HepG2 (cell line): ENCODE data around the gene PPP2R2D.

Experiments
- FOXJ3 ChIP-seq: sonication (generic); formaldehyde crosslinking; IDR thresholded peaks from 2 replicates; pipeline ENCODE4 v1.4.0; 2020; ENCODE audit warnings: missing genetic modification reagents, mild to moderate bottlenecking, borderline replicate concordance
- HNRNPUL1 ChIP-seq: fragments of 200-400 bp; formaldehyde crosslinking; IDR thresholded peaks from 2 replicates; pipeline ENCODE4 v1.6.1; 2017; ENCODE audit warnings: low read depth, mild to moderate bottlenecking, low read length, moderate library complexity
- NFE2 ChIP-seq: sonication (generic); formaldehyde crosslinking; IDR thresholded peaks from 2 replicates; pipeline ENCODE4 v1.4.0; 2020; ENCODE audit warnings: missing genetic modification reagents
- NR3C1 ChIP-seq: sonication (generic); formaldehyde crosslinking; IDR thresholded peaks from 2 replicates; pipeline ENCODE4 v1.4.0; 2020; ENCODE audit warnings: missing genetic modification reagents
- ZNF644 ChIP-seq: IDR thresholded peaks from 2 replicates; pipeline ENCODE4 v1.6.1; 2016; ENCODE audit warnings: low read depth
- ZNF766 ChIP-seq: sonication (generic); formaldehyde crosslinking; IDR thresholded peaks from 2 replicates; pipeline ENCODE4 v1.5.0; 2020; ENCODE audit warnings: missing genetic modification reagents, borderline replicate concordance
- TF ChIP-seq, protein P1 (sequence below): sonication (generic); formaldehyde crosslinking; IDR thresholded peaks from 2 replicates; pipeline ENCODE4 v1.4.0; 2020; ENCODE audit warnings: missing genetic modification reagents
- TF ChIP-seq, protein P2 (sequence below): sonication (generic); formaldehyde crosslinking; IDR thresholded peaks from 2 replicates; pipeline ENCODE4 v1.4.0; 2020; ENCODE audit warnings: mild to moderate bottlenecking, missing genetic modification reagents
- TF ChIP-seq, protein P3 (sequence below): sonication (generic); formaldehyde crosslinking; IDR thresholded peaks from 2 replicates; pipeline ENCODE4 v1.5.0; 2020; ENCODE audit warnings: missing genetic modification reagents

DNA sequence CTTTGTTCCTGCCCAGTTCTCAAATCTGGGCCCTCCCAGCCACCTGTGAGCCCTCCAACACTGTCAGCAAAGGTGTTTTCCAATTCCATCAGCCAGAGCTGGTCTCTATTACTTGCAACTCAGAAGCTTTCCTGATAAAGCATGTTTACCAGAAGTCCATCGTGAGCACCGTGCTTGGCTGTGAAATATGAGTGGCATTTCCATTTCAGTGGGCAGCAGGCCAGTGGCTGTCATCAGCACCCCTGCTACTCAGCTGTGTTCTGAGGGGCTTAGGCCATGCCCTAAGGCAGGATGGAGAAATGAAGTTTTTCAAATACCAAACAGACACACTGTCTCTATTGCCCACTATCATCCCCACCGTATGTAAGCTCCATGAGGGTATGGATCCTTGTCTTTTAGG is 93.6 kb downstream of the PPP2R2D start:
- TF ChIP-seq HNRNPUL1 (no peak), FOXJ3 (CRISPR knock-in tag) (no peak), ZNF766 (CRISPR knock-in tag) (no peak), ZNF644 (CRISPR knock-in tag) (no peak), NR3C1 (no peak), NFE2 (no peak)
- TF ChIP-seq, protein P1, sequence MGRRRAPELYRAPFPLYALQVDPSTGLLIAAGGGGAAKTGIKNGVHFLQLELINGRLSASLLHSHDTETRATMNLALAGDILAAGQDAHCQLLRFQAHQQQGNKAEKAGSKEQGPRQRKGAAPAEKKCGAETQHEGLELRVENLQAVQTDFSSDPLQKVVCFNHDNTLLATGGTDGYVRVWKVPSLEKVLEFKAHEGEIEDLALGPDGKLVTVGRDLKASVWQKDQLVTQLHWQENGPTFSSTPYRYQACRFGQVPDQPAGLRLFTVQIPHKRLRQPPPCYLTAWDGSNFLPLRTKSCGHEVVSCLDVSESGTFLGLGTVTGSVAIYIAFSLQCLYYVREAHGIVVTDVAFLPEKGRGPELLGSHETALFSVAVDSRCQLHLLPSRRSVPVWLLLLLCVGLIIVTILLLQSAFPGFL: no peak
- TF ChIP-seq, protein P2, sequence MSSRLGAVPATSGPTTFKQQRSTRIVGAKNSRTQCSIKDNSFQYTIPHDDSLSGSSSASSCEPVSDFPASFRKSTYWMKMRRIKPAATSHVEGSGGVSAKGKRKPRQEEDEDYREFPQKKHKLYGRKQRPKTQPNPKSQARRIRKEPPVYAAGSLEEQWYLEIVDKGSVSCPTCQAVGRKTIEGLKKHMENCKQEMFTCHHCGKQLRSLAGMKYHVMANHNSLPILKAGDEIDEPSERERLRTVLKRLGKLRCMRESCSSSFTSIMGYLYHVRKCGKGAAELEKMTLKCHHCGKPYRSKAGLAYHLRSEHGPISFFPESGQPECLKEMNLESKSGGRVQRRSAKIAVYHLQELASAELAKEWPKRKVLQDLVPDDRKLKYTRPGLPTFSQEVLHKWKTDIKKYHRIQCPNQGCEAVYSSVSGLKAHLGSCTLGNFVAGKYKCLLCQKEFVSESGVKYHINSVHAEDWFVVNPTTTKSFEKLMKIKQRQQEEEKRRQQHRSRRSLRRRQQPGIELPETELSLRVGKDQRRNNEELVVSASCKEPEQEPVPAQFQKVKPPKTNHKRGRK (CRISPR knock-in tag): no peak
- TF ChIP-seq, protein P3, sequence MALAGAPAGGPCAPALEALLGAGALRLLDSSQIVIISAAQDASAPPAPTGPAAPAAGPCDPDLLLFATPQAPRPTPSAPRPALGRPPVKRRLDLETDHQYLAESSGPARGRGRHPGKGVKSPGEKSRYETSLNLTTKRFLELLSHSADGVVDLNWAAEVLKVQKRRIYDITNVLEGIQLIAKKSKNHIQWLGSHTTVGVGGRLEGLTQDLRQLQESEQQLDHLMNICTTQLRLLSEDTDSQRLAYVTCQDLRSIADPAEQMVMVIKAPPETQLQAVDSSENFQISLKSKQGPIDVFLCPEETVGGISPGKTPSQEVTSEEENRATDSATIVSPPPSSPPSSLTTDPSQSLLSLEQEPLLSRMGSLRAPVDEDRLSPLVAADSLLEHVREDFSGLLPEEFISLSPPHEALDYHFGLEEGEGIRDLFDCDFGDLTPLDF: no peak
